ENCODE results near the gene ZNF224. TPM values are rescaled to one million over a fixed set of nuclear protein-coding genes. Genes with fewer than 3 reads are reported as not detected.

The ZNF224 gene
- total and polyA plus RNA-seq, 2 of the 8 experiments (the other 6 are each of a cell fraction or from before 2014, with no cell fraction given): 3.7 to 17.2 TPM

DNA sequence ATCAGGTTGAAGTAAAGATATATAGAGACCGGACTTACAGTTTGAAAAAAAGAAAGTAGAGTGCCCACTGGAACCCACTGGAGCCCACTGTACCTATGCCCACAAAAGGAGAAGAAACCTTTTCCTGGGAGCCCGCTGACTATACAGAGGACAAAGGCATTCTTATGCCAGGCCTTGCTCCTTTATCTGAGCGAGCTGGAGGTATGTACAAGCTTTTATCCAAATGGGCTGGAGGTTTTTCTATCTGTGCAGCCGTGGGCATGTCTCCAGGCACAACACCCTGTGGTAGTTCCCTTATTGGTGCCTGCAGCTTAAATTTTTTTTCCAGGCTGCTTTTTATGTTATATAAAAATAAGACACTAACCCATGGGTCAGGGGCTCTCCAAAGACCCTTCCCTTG is 55.6 kb downstream of the ZNF224 start:
- no peak for TF ChIP-seq BRCA1 (IDR thresholded peaks at IDR 0.05; ENCODE audit: low read depth, low read length)
- TF ChIP-seq SIN3A (conservative IDR thresholded peaks at IDR 0.05 in 1 of 2, IDR thresholded peaks at IDR 0.05 in 1 of 2; ENCODE audit: low read depth in 1 of 2, low read length in 2 of 2): no peak
- TF ChIP-seq SP1 (IDR thresholded peaks at IDR 0.05; ENCODE audit: low read depth, low read length): no peak
- TF ChIP-seq SAP30 (IDR thresholded peaks at IDR 0.05; ENCODE audit: insufficient read depth, insufficient replicate concordance, low read length): no peak
- no peak for TF ChIP-seq POU5F1 (IDR thresholded peaks at IDR 0.05; ENCODE audit: low read depth, low read length)
- no peak for TF ChIP-seq SP4 (IDR thresholded peaks at IDR 0.05; ENCODE audit: low read length)

More for the DNA sequence above, 55.6 kb downstream of the ZNF224 start:
- FAIRE-seq (no peak), DNase-seq (ENCODE audit: low read depth in 1 of 2, low spot score in 2 of 2) (no peak)
- POLR2A ChIA-PET (ENCODE audit: partially characterized antibody): interaction anchor here (0.7 kb wide), 1 partner anchor 8 kb away, joined by 4 read pairs; no protein-coding TSS in a partner anchor
- no peaks in the 10 kb centered on the region for H4K20me1 ChIP-seq (replicated peaks in 1 of 2; ENCODE audit: control insufficient read depth in 1 of 2, insufficient read depth in 2 of 2, low read length in 2 of 2)
- no peak overlapping the region for H3K27ac ChIP-seq (ENCODE audit: low read depth, low read length)
- H2BK120ac ChIP-seq (replicated peaks; ENCODE audit: low read depth, low read length): no peak overlapping the region
- H3K4me3 ChIP-seq (ENCODE audit: extremely low read depth in 1 of 4, insufficient read depth in 2 of 4, low read depth in 3 of 4, low read length in 4 of 4): no peak overlapping the region
- CTCF ChIA-PET (ENCODE audit: partially characterized antibody): no interaction called here
- no peak overlapping the region for H2BK5ac ChIP-seq (ENCODE audit: low read depth, low read length)
- H3K79me1 ChIP-seq (ENCODE audit: low read depth, low read length): no peaks in the 10 kb centered on the region
- H3K79me2 ChIP-seq (ENCODE audit: control insufficient read depth in 1 of 2, insufficient read depth in 2 of 2, low read length in 2 of 2): no peaks in the 10 kb centered on the region
- no peak overlapping the region for H2BK15ac ChIP-seq (ENCODE audit: low read length)
- H2AFZ ChIP-seq (ENCODE audit: low read length): no peak overlapping the region
- H3K56ac ChIP-seq (replicated peaks; ENCODE audit: insufficient read length, low read depth, low read length): no peak overlapping the region
- no peak overlapping the region for H2BK20ac ChIP-seq (ENCODE audit: low read length)
- no peaks in the 10 kb centered on the region for H3K27me3 ChIP-seq (replicated peaks in 1 of 4; ENCODE audit: control insufficient read depth in 3 of 4, extremely low read depth in 1 of 4, insufficient read depth in 3 of 4, low read length in 3 of 4)
- no peak overlapping the region for H3K23ac ChIP-seq (ENCODE audit: insufficient read length)
- no peak overlapping the region for H4K8ac ChIP-seq (ENCODE audit: extremely low read depth, insufficient read depth, low read length)
- no peak overlapping the region for H3K4me2 ChIP-seq (ENCODE audit: insufficient read depth in 1 of 2, low read depth in 2 of 2, low read length in 2 of 2)
- H4K5ac ChIP-seq (ENCODE audit: insufficient read length, low read depth, low read length): no peak overlapping the region
- H3K9ac ChIP-seq (replicated peaks in 1 of 4; ENCODE audit: extremely low read depth in 1 of 4, low read depth in 3 of 4, low read length in 3 of 4): no peak overlapping the region
- peaks cover 0 to 29% (median 7%) of the 10 kb centered on the region in 4 experiments; a peak in 6 of 8 replicates for H3K36me3 ChIP-seq (ENCODE audit: control insufficient read depth in 2 of 4, insufficient read depth in 4 of 4, low read length in 3 of 4)
- H3K23me2 ChIP-seq (ENCODE audit: low read depth, low read length): no peaks in the 10 kb centered on the region
- no peak overlapping the region for H3K14ac ChIP-seq (ENCODE audit: insufficient read length)
- H4K91ac ChIP-seq (replicated peaks; ENCODE audit: insufficient read length, low read length): no peak overlapping the region
- no peak overlapping the region for H3K4ac ChIP-seq (replicated peaks; ENCODE audit: insufficient read length, low read depth, low read length)
- WGBS, 2 experiments (ENCODE audit: extremely low coverage in 1 of 2, insufficient coverage in 1 of 2, insufficient read length in 1 of 2, insufficient replicate concordance in 2 of 2, low coverage in 1 of 2, low lambda C conversion rate in 2 of 2, missing lambda C conversion rate in 1 of 2): 88% methylated on average over 4 of the region's 4 CpGs; no CpG with 5 or more reads in 1 of the 2 experiments
- no peaks in the 10 kb centered on the region for H3K4me1 ChIP-seq (replicated peaks in 1 of 4; ENCODE audit: control insufficient read depth in 3 of 4, insufficient read depth in 4 of 4, low read length in 3 of 4)
- H3K9me3 ChIP-seq (ENCODE audit: insufficient read depth in 2 of 2, low read depth in 1 of 2, low read length in 1 of 2): no peaks in the 10 kb centered on the region; a peak in 1 of 4 replicates
- no peak overlapping the region for H2BK12ac ChIP-seq (ENCODE audit: low read depth, low read length)
- H2AK5ac ChIP-seq (ENCODE audit: low read depth, low read length): no peak overlapping the region
- H3K18ac ChIP-seq (ENCODE audit: extremely low read depth, low read length): no peak overlapping the region

All from H1 (cell line).